ENCODE data around the gene CAND2. TPM values are rescaled to one million over a fixed set of nuclear protein-coding genes. Genes with fewer than 3 reads are reported as not detected.
"Not testable (repeated sequence)": the region's sequence is repeated elsewhere in the genome, so short reads cannot be mapped to it uniquely, and the experiment has no call there.

Gene CAND2
- total RNA-seq, 4 donors from 2014 or later: 2.2 to 6.8 (median 4.9) TPM

GRCh38 chr3:12869035-12869621, 72.6 kb downstream of the CAND2 start:
- DNase-seq (ENCODE audit: low spot score) (peak; percentile 28), ATAC-seq (ENCODE audit: low FRiP score) (peak; percentile 20)
- no peak for TF ChIP-seq CTCF (IDR thresholded peaks at IDR 0.05)

- DNase-seq (ENCODE audit: low spot score) (no peak), ATAC-seq (ENCODE audit: low FRiP score) (no peak)
- no peak for TF ChIP-seq CTCF (IDR thresholded peaks at IDR 0.05)
Measured at GRCh38 chr3:12870942-12871341, 74.5 kb downstream of the CAND2 start.

- TF ChIP-seq CTCF (IDR thresholded peaks at IDR 0.05): no peak
Measured at GRCh38 chr3:12871404-12871983, 75.0 kb downstream of the CAND2 start.

GRCh38 chr3:12875857-12876836, 79.7 kb downstream of the CAND2 start:
- ATAC-seq (ENCODE audit: low FRiP score) (no peak), DNase-seq (ENCODE audit: low spot score) (no peak)
- no peak for TF ChIP-seq CTCF (IDR thresholded peaks at IDR 0.05)

More at GRCh38 chr3:12871404-12871983, 75.0 kb downstream of the CAND2 start:
- DNase-seq (ENCODE audit: low spot score) (no peak), ATAC-seq (ENCODE audit: low FRiP score) (no peak)

GRCh38 chr3:12877040-12877439, 80.6 kb downstream of the CAND2 start:
- no peak for DNase-seq (ENCODE audit: low spot score)
- no peak for TF ChIP-seq CTCF (IDR thresholded peaks at IDR 0.05)
- ATAC-seq (ENCODE audit: low FRiP score): no peak

- TF ChIP-seq CTCF (IDR thresholded peaks at IDR 0.05): no peak
- ATAC-seq (ENCODE audit: low FRiP score): no peak
- DNase-seq (ENCODE audit: low spot score): no peak
Measured at GRCh38 chr3:12878141-12878574, 81.7 kb downstream of the CAND2 start.

- DNase-seq (ENCODE audit: low spot score); ATAC-seq (ENCODE audit: low FRiP score): not testable (repeated sequence)
Measured at GRCh38 chr3:12878758-12879157, 82.3 kb downstream of the CAND2 start.
